K562 (cell line): ENCODE results near the gene UBXN10. TPM values are rescaled to one million over a fixed set of nuclear protein-coding genes. Genes with fewer than 3 reads are reported as not detected.
A peak's percentile ranks its signal among the peaks of the same experiment; 100 is the strongest.

Experiments
- ARHGAP35 ChIP-seq: fragments of 450-650 bp; IDR thresholded peaks from 2 replicates; pipeline ENCODE4 v1.6.1; 2018; ENCODE audit not compliant: partially characterized antibody
- CEBPB ChIP-seq: fragments of 450-650 bp; IDR thresholded peaks from 2 replicates; pipeline ENCODE4 v1.6.1; 2016; ENCODE audit warnings: missing genetic modification characterization, missing compliant biosample characterization
- COPS2 ChIP-seq: fragments of 450-650 bp; conservative IDR thresholded peaks from 2 replicates; pipeline ENCODE4 v1.6.1; 2016; ENCODE audit warnings: mild to moderate bottlenecking, moderate library complexity
- DIDO1 ChIP-seq: fragments of 450-650 bp; IDR thresholded peaks from 2 replicates; pipeline ENCODE4 v1.6.1; 2016; ENCODE audit warnings: low read depth, missing biosample characterization, missing genetic modification characterization
- E4F1 ChIP-seq: fragments of 250-450 bp; sonication (Bioruptor Pico); IDR thresholded peaks from 2 replicates; pipeline ENCODE4 v1.5.0; 2021; ENCODE audit warnings: mild to moderate bottlenecking, borderline replicate concordance
- ETS2 ChIP-seq: IDR thresholded peaks from 2 replicates; pipeline ENCODE4 v1.6.1; 2016; ENCODE audit warnings: borderline replicate concordance, missing genetic modification characterization, mild to moderate bottlenecking, moderate library complexity, missing compliant biosample characterization; ENCODE audit not compliant: poor library complexity, severe bottlenecking
- HNRNPL ChIP-seq: fragments of 200-400 bp; formaldehyde crosslinking; IDR thresholded peaks from 2 replicates; pipeline ENCODE4 v1.6.1; 2017; ENCODE audit warnings: low read depth, mild to moderate bottlenecking, low read length
- MCM7 ChIP-seq, 2 experiments: fragments of 450-650 bp; IDR thresholded peaks; 2 replicates each; pipeline ENCODE4 v1.6.1; 2016 to 2018
- MEF2A ChIP-seq: IDR thresholded peaks from 2 replicates; pipeline ENCODE4 v1.6.1; 2011; ENCODE audit warnings: low read depth, mild to moderate bottlenecking, low read length, moderate library complexity; ENCODE audit not compliant: control insufficient read depth
- NCOA2 ChIP-seq, 2 experiments: fragments of 450-650 bp; IDR thresholded peaks; 2 replicates each; pipeline ENCODE4 v1.6.1; 2018; ENCODE audit warnings: mild to moderate bottlenecking in 2 of 2, moderate library complexity in 1 of 2; ENCODE audit not compliant: partially characterized antibody in 2 of 2
- NCOA6 ChIP-seq: fragments of 450-650 bp; IDR thresholded peaks from 2 replicates; pipeline ENCODE4 v1.6.1; 2017; ENCODE audit warnings: mild to moderate bottlenecking
- NFIX ChIP-seq: fragments of 250-450 bp; sonication (Bioruptor Pico); IDR thresholded peaks from 2 replicates; pipeline ENCODE4 v1.4.0; 2020; ENCODE audit warnings: low read depth, mild to moderate bottlenecking, moderate library complexity
- PATZ1 ChIP-seq: fragments of 250-450 bp; sonication (Bioruptor Pico); IDR thresholded peaks from 2 replicates; pipeline ENCODE4 v1.5.0; 2020; ENCODE audit warnings: mild to moderate bottlenecking, borderline replicate concordance
- TEAD2 ChIP-seq: fragments of 450-650 bp; IDR thresholded peaks from 2 replicates; pipeline ENCODE4 v1.6.1; 2016; ENCODE audit warnings: missing genetic modification characterization, control low read depth, missing compliant biosample characterization
- ZNF175 ChIP-seq: fragments of 200-800 bp; sonication (Bioruptor generic); IDR thresholded peaks from 2 replicates; pipeline ENCODE4 v1.6.1; 2016; ENCODE audit warnings: low read depth, mild to moderate bottlenecking, missing genetic modification characterization, missing compliant biosample characterization
- ZNF23 ChIP-seq: fragments of 250-450 bp; sonication (Bioruptor Pico); IDR thresholded peaks from 2 replicates; pipeline ENCODE4 v1.4.0; 2020; ENCODE audit warnings: mild to moderate bottlenecking
- ZNF764 ChIP-seq: fragments of 250-450 bp; sonication (Bioruptor Pico); IDR thresholded peaks from 2 replicates; pipeline ENCODE4 v1.4.0; 2020; ENCODE audit warnings: low read depth, mild to moderate bottlenecking, moderate library complexity
- polyA plus RNA-seq, 8 experiments: library from polyadenylated mRNA; depleted of rRNA in 4 of 8; stranded (reverse) in 5 of 8; unstranded in 3 of 8; fragments of >200 nt; fragmentation: Nextera tagmentation in 2 of 8; fragmentation: Illumina TruSeq in 1 of 8; extraction: Ambion mirVana in 2 of 8; extraction: Trizol in 1 of 8; gene quantifications; 2 replicates each; pipeline versions ENCODE4 v1.2.1 to v1.2.3, GENCODE V29; 2011 to 2014; ENCODE audit warnings: inconsistent platforms in 1 of 8, missing spikeins in 1 of 8
- total RNA-seq, 7 experiments: library from RNA; depleted of rRNA in 6 of 7; stranded (reverse); fragments of >200 nt in 6 of 7; fragmentation: Illumina TruSeq in 2 of 7; extraction: Trizol in 2 of 7; gene quantifications; 2 replicates each; pipeline versions ENCODE4 v1.2.1 to v1.2.3, GENCODE V29; 2011 to 2021; ENCODE audit warnings: low replicate concordance in 1 of 7
- TF ChIP-seq, protein P1 (sequence below): sonication (generic); formaldehyde crosslinking; IDR thresholded peaks from 2 replicates; pipeline ENCODE4 v1.8.0; 2022; ENCODE audit warnings: mild to moderate bottlenecking, missing genetic modification reagents
- TF ChIP-seq, protein P2 (sequence below): fragments of 450-650 bp; IDR thresholded peaks from 2 replicates; pipeline ENCODE4 v1.6.1; 2016; ENCODE audit warnings: low read depth, mild to moderate bottlenecking, moderate library complexity
- TF ChIP-seq, protein P3 (sequence below): fragments of 250-450 bp; sonication (Bioruptor Pico); IDR thresholded peaks from 2 replicates; pipeline ENCODE4 v1.8.0; 2021; ENCODE audit warnings: moderate library complexity, mild to moderate bottlenecking, inconsistent platforms
- TF ChIP-seq, protein P4 (sequence below): fragments of 250-450 bp; sonication (Bioruptor Pico); IDR thresholded peaks from 2 replicates; pipeline ENCODE4 v1.8.0; 2022; ENCODE audit warnings: moderate library complexity, mild to moderate bottlenecking, inconsistent platforms

Gene UBXN10
- total and polyA plus RNA-seq, 9 of the 15 experiments (the other 6 are each of a cell fraction or from before 2014, with no cell fraction given): 10.7 to 17.7 (median 13.6) TPM

DNA sequence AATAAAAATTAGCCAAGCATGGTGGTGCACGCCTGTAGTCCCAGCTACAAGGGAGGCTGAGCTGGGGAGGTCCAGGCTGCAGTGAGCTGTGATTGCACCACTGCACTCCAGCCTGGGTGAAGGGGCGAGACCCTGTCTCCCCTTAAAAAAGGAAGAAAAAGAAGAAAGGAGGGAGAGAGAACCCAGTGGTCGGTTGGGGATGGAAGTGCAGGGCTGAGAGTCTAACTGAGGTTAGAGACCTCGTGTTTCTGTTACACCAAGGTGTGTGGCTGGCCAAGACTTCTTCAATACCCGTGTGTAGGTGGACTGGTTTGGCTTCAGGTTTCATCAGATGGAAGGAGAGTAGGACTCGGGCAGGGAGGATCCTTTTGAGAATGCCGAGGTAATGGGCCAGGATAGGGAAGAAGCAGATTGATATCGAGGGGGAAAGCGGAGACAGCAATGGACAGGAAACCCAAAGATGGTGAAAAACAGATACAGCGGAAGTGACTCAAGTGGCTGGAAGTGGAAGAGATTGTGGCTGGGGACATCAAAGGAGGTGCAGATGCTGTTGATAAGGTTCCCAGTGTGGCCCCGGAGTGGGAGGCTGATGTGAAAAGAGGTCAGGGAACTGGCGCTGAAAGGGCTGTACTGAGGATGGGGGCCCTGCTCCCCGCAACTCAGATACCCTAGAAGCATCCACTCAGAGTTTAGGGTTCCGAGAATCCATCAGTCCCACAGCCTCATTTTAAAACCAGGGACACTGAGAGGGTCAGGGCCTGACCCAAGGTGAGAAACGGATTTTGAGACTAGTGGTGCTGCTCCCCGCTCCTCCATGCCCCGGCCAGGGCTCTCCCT, 681 bp upstream of the UBXN10 start (continued):
- TF ChIP-seq, protein P1, sequence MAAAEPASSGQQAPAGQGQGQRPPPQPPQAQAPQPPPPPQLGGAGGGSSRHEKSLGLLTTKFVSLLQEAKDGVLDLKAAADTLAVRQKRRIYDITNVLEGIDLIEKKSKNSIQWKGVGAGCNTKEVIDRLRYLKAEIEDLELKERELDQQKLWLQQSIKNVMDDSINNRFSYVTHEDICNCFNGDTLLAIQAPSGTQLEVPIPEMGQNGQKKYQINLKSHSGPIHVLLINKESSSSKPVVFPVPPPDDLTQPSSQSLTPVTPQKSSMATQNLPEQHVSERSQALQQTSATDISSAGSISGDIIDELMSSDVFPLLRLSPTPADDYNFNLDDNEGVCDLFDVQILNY (CRISPR knock-in tag): no peak
- no peak for TF ChIP-seq NFIX
- TF ChIP-seq NCOA2 (IDR thresholded peaks at IDR 0.05; ENCODE audit: partially characterized antibody in 2 of 2): peak in 1 of 2 experiments; percentile 50
- TF ChIP-seq, protein P2, sequence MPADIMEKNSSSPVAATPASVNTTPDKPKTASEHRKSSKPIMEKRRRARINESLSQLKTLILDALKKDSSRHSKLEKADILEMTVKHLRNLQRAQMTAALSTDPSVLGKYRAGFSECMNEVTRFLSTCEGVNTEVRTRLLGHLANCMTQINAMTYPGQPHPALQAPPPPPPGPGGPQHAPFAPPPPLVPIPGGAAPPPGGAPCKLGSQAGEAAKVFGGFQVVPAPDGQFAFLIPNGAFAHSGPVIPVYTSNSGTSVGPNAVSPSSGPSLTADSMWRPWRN: no peak
- TF ChIP-seq CEBPB (tag): peak; percentile 90
- TF ChIP-seq COPS2: no peak
- TF ChIP-seq ETS2 (tag): no peak
- no peak for TF ChIP-seq E4F1
- TF ChIP-seq ZNF23: no peak
- peak in 1 of 2 experiments; percentile 48; a peak in 1 of 4 replicates for TF ChIP-seq MCM7 (IDR thresholded peaks at IDR 0.05)
- peak; percentile 54; the same call in 1 of the 2 replicates for TF ChIP-seq ZNF764 (CRISPR knock-in tag)
- no peak for TF ChIP-seq HNRNPL
- TF ChIP-seq PATZ1: 0 out of 2 replicates have a peak, but pooled peaks have one; percentile 43
- TF ChIP-seq, protein P3, sequence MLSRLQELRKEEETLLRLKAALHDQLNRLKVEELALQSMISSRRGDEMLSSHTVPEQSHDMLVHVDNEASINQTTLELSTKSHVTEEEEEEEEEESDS (CRISPR knock-in tag): no peak
- no peak for TF ChIP-seq DIDO1
- TF ChIP-seq, protein P4, sequence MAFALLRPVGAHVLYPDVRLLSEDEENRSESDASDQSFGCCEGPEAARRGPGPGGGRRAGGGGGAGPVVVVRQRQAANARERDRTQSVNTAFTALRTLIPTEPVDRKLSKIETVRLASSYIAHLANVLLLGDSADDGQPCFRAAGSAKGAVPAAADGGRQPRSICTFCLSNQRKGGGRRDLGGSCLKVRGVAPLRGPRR (CRISPR knock-in tag): no peak
- TF ChIP-seq MEF2A: no peak
- no peak for TF ChIP-seq ARHGAP35
- TF ChIP-seq ZNF175 (CRISPR knock-in tag): peak; percentile 61
- no peak for TF ChIP-seq TEAD2 (tag)
- TF ChIP-seq NCOA6: no peak; the same call in 1 of the 2 replicates
